HG03442 (cell line): ENCODE data around the gene TBX2.

Source experiments
- ATAC-seq: cut with Tn5 transposase; IDR thresholded peaks from one replicate; pipeline ENCODE4 v1.9.1; 2021; ENCODE audit warnings: mild to moderate bottlenecking, moderate library complexity; ENCODE audit not compliant: unreplicated experiment

TBX2 gene

DNA sequence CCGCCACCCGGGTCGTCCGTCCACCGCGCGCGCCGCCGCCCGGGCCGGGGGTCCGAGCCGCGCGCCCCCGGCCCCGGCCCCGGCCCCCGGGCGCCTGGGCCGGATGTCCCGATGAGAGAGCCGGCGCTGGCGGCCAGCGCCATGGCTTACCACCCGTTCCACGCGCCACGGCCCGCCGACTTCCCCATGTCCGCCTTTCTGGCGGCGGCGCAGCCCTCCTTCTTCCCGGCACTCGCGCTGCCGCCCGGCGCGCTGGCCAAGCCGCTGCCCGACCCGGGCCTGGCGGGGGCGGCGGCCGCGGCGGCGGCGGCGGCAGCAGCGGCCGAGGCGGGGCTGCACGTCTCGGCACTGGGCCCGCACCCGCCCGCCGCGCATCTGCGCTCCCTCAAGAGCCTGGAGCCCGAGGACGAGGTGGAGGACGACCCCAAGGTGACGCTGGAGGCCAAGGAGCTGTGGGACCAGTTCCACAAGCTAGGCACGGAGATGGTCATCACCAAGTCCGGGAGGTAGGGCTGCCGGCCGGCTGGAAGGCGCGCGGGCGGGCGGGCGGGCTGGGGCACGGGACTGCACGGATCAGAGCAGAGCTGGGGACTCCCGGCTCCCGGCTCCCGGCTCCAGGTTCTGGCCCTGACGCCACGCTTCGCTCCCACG lies 548 bp downstream of the TBX2 start:
- no peak for ATAC-seq

DNA sequence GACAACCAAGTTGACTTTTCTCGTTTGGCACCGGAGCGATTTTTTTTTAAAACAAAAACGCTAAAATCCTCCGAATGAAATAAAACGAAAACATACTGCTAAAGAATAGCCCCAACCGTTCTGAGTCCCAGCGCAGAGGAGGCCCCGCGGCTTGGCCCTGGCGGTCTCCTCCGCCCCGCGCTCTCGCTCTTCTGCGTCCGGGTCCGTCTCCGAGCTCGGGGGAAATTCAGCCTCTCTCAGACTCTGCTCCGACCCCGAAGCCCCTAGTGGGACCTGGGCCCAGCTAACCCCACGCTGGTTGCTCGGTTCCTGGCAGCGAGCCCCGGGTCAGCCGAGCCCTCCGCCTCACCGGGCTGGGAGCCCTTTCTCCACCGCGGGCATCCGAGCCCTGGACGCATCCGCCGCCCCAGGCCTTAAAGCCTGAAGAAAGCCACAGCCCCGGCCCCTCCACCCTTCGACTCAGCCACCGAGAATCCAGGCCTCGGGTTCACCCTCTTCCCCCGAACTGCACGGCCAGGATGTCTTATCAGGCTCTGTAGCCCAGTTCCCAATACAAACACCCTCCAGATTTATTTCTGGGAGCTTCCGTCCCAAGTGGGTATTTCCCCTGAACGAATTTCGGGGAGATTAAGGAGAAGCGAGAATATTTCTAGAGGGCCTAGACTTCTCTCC lies 1.2 kb downstream of the TBX2 start:
- ATAC-seq, result no peak

- no peak for ATAC-seq
Measured at GRCh38 chr17:61401389-61402072, 1.9 kb downstream of the TBX2 start.

- no peak for ATAC-seq
Measured at GRCh38 chr17:61402073-61402541, 2.5 kb downstream of the TBX2 start.

- no peak for ATAC-seq
Measured at GRCh38 chr17:61402978-61403800, 3.5 kb downstream of the TBX2 start.

GRCh38 chr17:61403801-61404662 lies 4.4 kb downstream of the TBX2 start:
- ATAC-seq, result no peak

DNA sequence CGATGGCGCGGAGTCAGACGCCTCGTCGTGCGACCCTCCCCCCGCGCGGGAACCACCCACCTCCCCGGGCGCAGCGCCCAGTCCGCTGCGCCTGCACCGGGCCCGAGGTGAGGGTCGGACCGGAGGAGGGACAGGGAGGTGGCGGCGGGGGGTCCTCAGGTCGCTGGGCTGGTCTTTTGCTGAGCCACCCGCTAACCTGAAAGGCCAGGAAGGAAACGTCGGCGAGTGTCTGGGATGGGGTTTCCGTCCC lies 4.9 kb downstream of the TBX2 start:
- no peak for ATAC-seq

GRCh38 chr17:61404913-61405685 lies 5.5 kb downstream of the TBX2 start:
- no peak for ATAC-seq

DNA sequence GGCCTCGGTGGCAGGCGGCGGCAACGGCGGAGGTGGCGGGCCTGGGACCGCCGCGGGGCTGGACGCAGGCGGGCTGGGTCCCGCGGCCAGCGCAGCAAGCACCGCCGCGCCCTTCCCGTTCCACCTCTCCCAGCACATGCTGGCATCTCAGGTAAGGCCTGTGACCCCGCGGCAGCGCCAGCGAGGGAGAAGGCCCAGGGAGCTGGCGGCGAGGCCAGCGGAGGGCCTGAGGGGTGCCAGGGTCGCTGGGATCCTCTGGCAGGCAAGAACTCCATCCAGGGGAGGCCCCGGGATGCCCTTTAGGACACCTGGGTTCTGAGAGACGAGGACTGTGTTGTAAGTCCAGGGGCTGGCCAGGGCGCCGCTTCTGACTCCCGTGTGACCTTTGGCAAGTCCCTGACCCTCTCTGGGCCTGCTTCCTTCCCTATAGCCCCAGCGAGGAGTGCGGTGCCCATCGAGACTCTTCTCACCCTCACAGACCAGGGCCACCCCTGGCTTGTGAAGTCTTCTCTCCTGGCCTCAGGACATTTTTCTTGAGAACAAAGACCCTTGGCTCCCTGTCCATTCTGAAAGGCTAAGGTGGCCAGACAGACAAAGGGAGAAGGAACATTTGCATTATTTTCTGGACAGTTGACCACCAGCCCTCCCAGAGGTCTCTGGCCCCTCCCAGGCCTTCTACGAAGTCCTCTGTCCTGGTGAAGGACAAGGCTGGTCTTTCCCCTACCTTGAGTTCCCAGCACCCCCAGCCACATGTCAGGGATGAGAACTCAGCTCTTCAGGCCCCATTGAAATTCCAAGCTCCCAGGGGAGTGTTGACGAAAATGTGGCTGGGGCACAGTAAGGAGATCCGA lies 6.3 kb downstream of the TBX2 start:
- no peak for ATAC-seq

GRCh38 chr17:61406537-61406845 lies 6.8 kb downstream of the TBX2 start:
- ATAC-seq, result no peak

GRCh38 chr17:61406971-61407911 lies 7.6 kb downstream of the TBX2 start:
- ATAC-seq, result no peak

- ATAC-seq, result no peak
Measured at GRCh38 chr17:61408151-61409041, 8.8 kb downstream of the TBX2 start.

GRCh38 chr17:61409301-61410112 lies 9.9 kb downstream of the TBX2 start:
- ATAC-seq, result no peak

DNA sequence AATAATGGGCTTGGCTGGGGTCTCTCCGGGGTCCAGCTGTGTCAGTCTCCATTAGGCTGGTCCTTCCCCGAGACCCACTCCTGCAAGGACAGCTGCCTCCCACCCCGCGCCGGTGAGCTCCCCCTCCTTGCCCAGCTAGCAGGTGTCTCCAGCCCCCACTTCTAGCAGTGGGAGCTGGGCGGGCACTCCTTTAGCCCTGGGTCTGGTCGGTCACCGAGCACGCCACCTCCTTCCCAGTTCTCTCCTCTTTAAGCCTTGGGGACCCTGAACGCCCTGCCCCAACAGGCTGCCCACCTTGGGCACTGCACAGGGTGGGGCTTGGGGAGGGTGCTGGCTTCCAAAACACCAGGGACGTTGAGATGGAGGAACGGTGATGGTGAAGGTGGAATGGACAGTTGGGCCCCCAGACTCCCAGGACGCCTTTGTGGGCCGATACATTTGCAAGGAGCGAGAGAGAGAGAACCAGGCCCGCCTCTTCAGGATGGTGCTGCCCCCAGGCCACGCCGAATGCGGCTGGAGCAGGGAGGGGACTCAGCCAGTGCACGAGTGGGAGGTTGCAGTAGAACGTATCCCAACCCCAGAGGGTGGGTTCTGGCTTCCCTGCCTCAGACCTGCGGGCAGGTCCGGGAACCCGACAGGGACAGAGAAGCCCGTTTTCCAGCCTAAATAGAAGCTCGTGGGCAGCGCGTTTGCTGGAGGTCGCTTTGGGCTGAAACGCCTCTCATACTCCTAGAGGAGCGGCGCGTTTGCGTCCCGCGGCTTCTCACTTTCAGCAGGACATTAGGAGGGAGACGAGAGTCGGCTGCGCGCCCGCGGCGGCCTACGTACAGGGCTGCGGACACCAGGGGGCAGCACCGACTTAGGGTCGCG lies 10.7 kb downstream of the TBX2 start:
- no peak for ATAC-seq

GRCh38 chr17:61411011-61411260 lies 11.3 kb downstream of the TBX2 start:
- no peak for ATAC-seq
